Muscle of back (tissue), 13 donors: ENCODE measurements around the gene FOXL2NB. TPM values are rescaled to one million over a fixed set of nuclear protein-coding genes. Genes with fewer than 3 reads are reported as not detected.
"Not testable (repeated sequence)": the region's sequence is repeated elsewhere in the genome, so short reads cannot be mapped to it uniquely, and the experiment has no call there.

Experiments used
- DNase-seq, 3 donors: peaks; one replicate each; pipeline versions ENCODE4 v3.0.0 to v3.0.0-alpha.2; 2013
- long read RNA-seq, 9 donors: transcript quantifications; one replicate each; lab custom pipeline, GENCODE V29; 2026
- polyA plus RNA-seq, 10 donors: library from polyadenylated mRNA; unstranded; fragments of 120-200 nt; gene quantifications; one replicate each; pipeline ENCODE4 v1.2.1, GENCODE V29; 2013; ENCODE audit not compliant: insufficient read length in 10 of 10

FOXL2NB gene
- under 1 TPM in 7 of 10 donors, not detected in 3; 0.05 to 0.35 (median 0.13) TPM for polyA plus RNA-seq
- long read RNA-seq, donor 1 = 0 reads
- long read RNA-seq, donor 2 = 0 reads
- long read RNA-seq, donor 3 = 0 reads
- long read RNA-seq, donor 4, partial matches to known transcripts = 0 of 1 reads
- long read RNA-seq, donor 4, other reads (novel, unspliced or antisense) = 0 of 1 reads
- long read RNA-seq, donor 5 = 0 reads
- long read RNA-seq, donor 6 = 0 reads
- long read RNA-seq, donor 7 = 0 reads
- long read RNA-seq, donor 8 = 0 reads
- long read RNA-seq, donor 9 = 0 reads

GRCh38 chr3:138946663-138947494, at the start of gene FOXL2NB, which contains the start of gene FOXL2:
Gene FOXL2NB, plus strand, starts transcription at chr3:138947217. Its CDS starts 148 bp downstream, at chr3:138947365.
Gene FOXL2, minus strand, starts transcription at chr3:138947137. Its CDS starts 415 bp downstream, at chr3:138946722.
- DNase-seq = peak in 2 of 3 donors; percentile 69 to 78

DNA sequence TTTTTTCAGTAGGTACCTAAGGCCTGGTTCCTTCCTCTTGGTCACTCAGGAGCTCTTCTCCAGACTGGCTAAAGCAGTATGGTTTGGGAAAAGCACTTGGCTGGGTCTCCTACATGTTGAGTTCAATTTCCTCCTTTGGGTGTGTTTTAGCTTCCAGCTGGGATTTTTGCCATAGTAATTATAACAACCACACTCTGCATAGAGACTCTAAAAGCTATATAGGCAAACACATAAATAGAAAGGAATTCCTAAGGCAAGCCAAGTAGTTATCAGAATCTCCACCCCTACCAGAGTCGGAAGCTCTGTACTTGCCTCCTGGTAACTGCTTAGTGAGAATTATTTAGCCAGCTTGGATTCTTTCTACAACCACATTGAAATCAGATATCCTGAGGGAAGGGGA, 48.7 kb upstream of the FOXL2NB start:
- peak; percentile 33 to 72 (median 58) for DNase-seq

GRCh38 chr3:138898708-138899107, 48.3 kb upstream of the FOXL2NB start:
- no peak for DNase-seq

DNA sequence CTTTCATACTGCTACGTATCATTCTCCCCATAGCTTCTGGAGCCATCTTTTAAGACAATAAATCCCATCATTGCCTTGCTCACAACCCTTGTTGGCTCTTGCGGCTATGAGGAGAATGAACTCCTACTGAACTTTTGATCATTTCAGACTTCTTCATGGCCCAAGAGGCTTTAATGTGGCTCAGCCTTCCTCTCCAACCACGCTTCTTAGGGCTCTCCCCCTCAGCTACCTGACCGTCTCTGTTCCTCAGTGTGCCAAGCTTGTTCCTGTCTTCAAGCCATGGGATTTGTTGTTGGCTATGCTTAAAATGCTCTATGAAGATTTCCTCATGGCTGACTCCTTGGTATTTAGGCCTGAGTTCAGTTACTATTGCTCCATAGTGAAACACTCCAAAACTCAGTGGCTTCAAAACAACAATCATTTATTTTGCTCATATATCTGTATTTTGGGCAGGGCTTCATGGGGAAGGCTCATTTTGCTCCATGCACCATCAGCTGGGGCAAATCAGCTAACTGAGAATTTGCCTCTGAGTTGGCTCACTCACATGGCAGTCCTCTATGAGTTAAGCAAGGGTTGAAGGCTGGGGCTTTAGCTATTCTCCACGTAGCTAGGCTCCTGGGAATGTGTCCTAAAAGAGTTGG, 47.5 kb upstream of the FOXL2NB start:
- peak in 1 of 3 donors; percentile 52 for DNase-seq

GRCh38 chr3:138901567-138901966, 45.5 kb upstream of the FOXL2NB start:
- no peak for DNase-seq

DNA sequence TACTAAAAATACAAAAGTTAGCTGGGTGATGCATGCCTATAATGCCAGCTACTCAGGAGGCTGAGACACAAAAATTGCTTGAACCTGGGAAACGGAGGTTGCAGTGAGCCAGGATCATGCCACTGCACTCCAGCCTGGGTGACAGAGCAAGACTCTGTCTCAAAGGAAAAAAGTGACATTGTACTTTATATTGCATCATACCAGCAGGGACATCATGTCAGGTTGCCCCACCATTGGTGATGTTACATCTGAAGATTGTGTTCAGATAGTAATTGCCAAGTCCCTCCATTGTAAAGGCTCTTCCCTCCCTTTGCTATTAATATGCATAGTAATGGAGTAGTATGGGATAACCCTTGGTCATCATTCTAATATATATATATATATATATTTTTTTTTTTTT, 44.8 kb upstream of the FOXL2NB start:
- no peak for DNase-seq

GRCh38 chr3:138907539-138907938, 39.5 kb upstream of the FOXL2NB start:
- no peak for DNase-seq

GRCh38 chr3:138908846-138909245, 38.2 kb upstream of the FOXL2NB start:
- DNase-seq = no peak

- DNase-seq = no peak
These were observed 37.1 kb upstream of the FOXL2NB start for GRCh38 chr3:138909904-138910303.

DNA sequence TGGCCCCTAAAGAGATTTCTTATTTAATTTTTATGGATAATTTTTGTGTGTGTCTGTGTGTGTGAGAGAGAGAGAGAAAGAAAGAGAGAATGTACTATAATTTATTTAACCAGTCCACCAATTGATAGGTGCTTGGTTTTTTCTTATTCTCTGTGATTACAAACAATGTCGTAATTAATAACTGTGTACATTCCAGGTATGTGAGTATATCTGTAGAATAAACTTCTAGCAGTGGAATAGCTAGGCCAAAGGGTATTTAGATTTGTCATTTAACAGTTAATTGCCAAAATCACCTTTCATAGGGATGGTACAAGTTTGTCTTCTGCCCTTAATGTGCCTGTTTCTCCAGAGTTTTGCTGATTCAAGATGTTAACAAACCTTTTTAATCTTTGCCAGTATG, 35.4 kb upstream of the FOXL2NB start:
- no peak for DNase-seq

DNA sequence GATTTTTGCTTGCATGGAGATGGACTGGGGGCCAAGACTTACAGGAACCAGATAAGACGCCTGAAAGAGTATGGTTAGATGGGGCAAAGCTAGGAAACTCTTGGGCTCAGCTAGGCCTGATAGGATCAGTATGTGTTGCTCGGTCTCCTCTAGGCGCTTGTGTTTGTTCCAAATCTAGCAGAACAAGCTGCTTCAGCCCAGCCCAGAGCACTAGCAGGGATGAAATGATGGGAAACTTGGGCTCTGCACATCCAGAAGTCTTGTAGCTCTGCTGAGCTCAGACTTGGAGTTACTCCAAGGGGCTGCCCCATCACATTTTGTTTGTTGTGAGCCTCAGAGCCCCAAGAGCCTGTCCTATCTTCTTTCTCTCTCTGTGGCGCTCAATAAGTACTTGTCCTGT, 34.8 kb upstream of the FOXL2NB start:
- DNase-seq = no peak

GRCh38 chr3:138913766-138914165, 33.3 kb upstream of the FOXL2NB start:
- no peak for DNase-seq

GRCh38 chr3:138914870-138915502, 32.0 kb upstream of the FOXL2NB start:
- no peak for DNase-seq

DNA sequence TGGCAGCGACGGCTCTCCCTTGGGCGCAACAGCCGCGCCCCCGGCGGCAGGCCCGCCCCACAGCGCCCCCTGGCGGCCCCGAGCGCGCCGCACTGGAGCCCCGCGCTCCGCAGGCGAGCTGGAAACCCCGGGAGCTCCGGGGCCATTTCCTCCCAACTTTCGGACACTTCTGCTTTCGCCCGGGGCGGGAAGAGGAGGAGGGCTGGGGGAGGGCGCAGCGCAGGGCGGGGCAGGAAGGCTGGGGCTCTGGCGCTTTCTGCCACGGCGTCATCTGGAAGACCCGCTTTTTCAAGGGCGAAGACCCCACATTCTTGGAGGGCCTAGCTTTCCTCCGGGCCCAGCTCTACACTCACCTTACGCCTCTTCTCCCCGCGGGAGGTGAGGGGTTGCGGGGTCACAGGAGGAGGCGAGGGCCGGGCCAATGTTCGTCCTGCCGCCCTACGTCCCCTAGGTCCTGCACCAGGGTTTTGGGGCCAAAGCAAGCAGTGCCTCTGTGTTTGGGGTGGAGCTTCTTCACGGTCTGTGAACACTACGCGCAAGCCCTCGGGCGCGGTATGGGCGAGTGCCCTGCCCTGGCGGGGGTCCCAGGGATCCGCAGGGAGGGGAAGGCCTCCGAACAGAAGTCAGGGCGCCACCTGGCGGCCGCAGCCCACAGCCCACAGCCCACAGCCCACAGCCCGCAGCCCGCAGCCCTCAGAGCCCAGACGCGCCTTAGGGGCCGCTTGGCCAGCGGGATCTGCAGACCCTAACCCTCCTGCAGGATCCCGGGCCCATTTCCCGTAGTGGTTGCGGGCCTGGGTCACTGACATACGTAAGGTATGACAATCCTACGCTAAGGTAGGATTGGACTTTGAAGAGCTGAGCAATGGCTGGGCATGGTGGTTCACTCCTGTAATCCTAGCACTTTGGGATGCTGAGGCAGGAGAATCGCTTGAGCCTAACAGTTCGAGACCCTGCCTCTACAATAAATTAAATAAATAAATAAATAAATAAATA, 31.2 kb upstream of the FOXL2NB start:
- DNase-seq = peak; percentile 88 to 96 (median 95)

GRCh38 chr3:138916824-138917223, 30.2 kb upstream of the FOXL2NB start:
- DNase-seq = no peak

- DNase-seq = no peak
These were observed 27.7 kb upstream of the FOXL2NB start for GRCh38 chr3:138919325-138919724.

DNA sequence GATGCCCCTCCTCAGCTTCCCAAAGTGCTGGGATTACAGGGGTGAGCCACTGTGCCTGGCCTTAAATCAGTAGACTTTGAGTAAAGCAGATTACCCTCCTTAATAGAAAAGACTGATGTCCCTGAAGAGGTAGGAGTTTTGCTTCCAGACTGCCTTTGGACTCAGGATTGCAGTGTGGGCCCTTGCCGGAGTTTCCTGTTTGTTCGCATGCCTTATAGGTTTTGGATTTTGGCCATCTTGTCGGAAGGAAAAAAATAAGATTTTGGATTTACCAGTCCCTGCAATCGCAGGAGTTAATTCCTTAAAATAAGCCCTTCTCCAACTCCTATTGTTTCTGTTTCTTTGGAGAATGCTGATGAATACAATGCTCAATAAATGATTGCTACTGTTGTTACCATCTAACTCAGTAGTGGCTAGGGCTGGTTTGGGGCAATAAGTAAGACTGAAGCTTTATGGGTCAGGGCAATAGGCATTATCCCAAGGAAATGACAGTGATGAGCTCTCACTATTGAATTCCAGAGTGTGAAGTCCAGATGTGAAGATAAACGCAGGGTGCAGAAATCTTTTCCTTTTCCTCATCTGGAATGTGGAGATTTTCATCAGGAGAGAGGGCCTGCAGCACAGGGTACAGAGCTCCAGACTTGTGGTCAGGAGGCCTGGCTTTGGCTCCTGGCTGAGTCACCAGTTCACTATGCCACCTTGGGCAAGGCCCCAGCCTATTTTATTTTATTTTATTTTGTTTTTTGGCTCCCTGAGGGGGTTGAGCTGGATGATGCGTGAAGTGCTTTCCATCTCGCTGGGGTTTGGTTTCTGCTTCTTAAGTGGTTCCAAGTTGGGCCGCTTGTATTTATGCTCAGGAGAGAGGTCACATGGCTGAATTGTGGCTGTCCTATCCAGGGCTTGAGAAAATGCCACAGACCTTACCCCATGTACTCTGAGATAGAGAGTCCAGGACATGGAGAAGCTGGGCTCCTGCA, 25.4 kb upstream of the FOXL2NB start:
- no peak for DNase-seq

DNA sequence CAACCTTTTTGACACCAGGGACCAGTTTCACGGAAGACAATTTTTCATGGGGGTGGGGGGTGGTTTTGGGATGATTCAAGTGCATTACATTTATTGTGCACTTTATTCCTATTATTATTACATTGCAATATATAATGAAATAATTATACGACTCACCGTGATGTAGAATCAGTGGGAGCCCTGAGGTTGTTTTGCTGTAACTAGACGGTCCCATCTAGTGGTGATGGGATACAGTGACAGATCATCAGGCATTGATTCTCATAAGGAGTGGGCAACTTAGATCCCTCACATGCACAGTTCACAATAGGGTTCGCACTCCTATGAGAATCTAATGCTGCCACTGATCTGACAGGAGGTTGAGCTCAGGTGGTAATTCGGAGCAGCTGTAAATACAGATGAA, 24.6 kb upstream of the FOXL2NB start:
- DNase-seq = not testable (repeated sequence)

DNA sequence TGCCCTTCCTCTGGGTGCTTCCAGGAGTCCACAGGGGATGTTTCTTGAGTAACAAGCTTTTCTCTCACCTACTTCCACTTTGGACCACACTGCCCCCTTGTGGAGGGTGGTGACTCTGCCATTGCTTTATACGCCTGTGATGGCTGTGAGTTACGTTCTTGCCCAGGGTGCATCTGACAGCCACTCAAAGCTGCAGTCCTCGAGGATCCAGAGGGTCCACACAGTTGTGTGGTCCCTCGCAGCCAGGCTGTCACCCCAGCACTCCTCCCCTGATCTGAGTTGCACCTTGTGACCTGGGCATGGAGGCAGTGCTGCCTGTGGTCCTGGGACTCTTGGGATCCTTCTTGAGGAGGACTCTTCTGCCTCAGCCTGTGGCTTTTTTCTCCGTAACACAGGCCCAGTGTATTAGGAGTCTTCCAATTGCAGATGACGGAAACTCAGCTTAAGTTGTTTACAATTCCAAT, 23.5 kb upstream of the FOXL2NB start:
- DNase-seq = peak; percentile 69 to 73 (median 71)
